NCI-H1092 treated with DMSO at 0.1 percent for 48 hours (cell line): ENCODE results near the gene COL26A1.
"Not testable (repeated sequence)": the region's sequence is repeated elsewhere in the genome, so short reads cannot be mapped to it uniquely, and the experiment has no call there.

ENCODE experiments used
- DNase-seq: peaks from one replicate; lab custom pipeline; 2025; lab: John Stamatoyannopoulos, UW

Gene COL26A1

GRCh38 chr7:101496017-101496416 lies 133.3 kb downstream of the COL26A1 start:
- no peak for DNase-seq

GRCh38 chr7:101501351-101501750 lies 138.7 kb downstream of the COL26A1 start:
- no peak for DNase-seq

- DNase-seq: no peak
These were observed 139.9 kb downstream of the COL26A1 start for GRCh38 chr7:101502466-101503098.

GRCh38 chr7:101505510-101505909 lies 142.8 kb downstream of the COL26A1 start:
- not testable (repeated sequence) for DNase-seq

- no peak for DNase-seq
These were observed 143.9 kb downstream of the COL26A1 start for GRCh38 chr7:101506531-101506930.

- DNase-seq: no peak
These were observed 144.7 kb downstream of the COL26A1 start for GRCh38 chr7:101507327-101507726.

GRCh38 chr7:101507791-101508252 lies 145.1 kb downstream of the COL26A1 start:
- DNase-seq: peak; percentile 78

- DNase-seq: no peak
These were observed 147.6 kb downstream of the COL26A1 start for GRCh38 chr7:101510297-101510696.

- no peak for DNase-seq
These were observed 149.3 kb downstream of the COL26A1 start for GRCh38 chr7:101511965-101512364.

- DNase-seq: no peak
These were observed 154.2 kb downstream of the COL26A1 start for GRCh38 chr7:101516851-101517250.

GRCh38 chr7:101517304-101517703 lies 154.6 kb downstream of the COL26A1 start:
- DNase-seq: no peak

- no peak for DNase-seq
These were observed 155.7 kb downstream of the COL26A1 start for GRCh38 chr7:101518336-101518735.

GRCh38 chr7:101519324-101520023 lies 156.8 kb downstream of the COL26A1 start:
- DNase-seq: no peak

- no peak for DNase-seq
These were observed 158.8 kb downstream of the COL26A1 start for GRCh38 chr7:101521430-101521925.

GRCh38 chr7:101522021-101522420 lies 159.3 kb downstream of the COL26A1 start:
- DNase-seq: no peak

GRCh38 chr7:101527844-101528667 lies 165.4 kb downstream of the COL26A1 start:
- peak; percentile 60 for DNase-seq

GRCh38 chr7:101529560-101529959 lies 166.9 kb downstream of the COL26A1 start:
- no peak for DNase-seq

GRCh38 chr7:101531726-101532357 lies 169.2 kb downstream of the COL26A1 start:
- DNase-seq: peak; percentile 6

GRCh38 chr7:101532400-101533102 lies 169.9 kb downstream of the COL26A1 start:
- DNase-seq: no peak

GRCh38 chr7:101533103-101533465 lies 170.4 kb downstream of the COL26A1 start:
- no peak for DNase-seq

- DNase-seq: no peak
These were observed 171.5 kb downstream of the COL26A1 start for GRCh38 chr7:101534015-101534803.
